HG02884 (cell line): ENCODE measurements around the gene TBC1D22A.

ENCODE experiments used
- ATAC-seq: cut with Tn5 transposase; IDR thresholded peaks from one replicate; pipeline ENCODE4 v1.9.1; 2021; ENCODE audit warnings: mild to moderate bottlenecking, moderate library complexity; ENCODE audit not compliant: unreplicated experiment

Gene TBC1D22A

DNA sequence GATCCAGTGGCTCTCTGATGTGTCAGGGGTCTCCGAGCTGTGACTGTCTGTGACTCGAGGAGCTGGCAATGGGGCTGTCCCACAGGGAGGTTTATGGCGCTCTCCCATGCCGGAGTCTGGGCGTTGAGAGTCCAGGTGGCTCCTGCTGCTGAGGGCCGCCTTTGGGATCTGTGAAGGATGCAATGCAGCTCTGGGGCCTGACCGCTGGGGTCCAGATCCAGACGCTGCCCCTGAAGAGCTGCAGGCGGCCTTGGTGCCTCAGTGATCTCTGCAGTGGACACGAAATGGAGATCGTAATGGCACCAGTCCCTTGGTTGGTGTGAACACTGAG, 155.3 kb downstream of the TBC1D22A start:
- no peak for ATAC-seq

DNA sequence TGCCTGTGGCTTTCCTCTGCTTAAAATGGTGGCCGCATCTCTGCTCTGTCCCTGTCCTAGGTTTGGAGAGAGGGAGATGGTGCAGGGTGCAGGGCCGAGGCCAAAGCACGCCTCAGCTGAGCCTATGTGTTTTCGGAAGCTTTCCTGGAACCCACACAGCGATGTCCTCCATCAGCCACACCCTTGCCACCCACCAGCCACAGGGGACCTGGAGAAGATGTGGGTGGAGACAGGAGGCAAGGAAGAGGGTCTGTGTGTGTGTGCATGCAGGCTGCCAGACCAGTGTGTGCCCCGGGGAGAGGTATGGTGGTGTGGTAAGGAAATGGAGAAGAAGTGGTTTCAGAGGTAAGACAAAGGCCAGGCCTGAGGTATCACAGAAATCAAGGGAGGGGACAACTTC, 155.7 kb downstream of the TBC1D22A start:
- no peak for ATAC-seq

- ATAC-seq, result no peak
Measured at GRCh38 chr22:46922037-46922436, 159.6 kb downstream of the TBC1D22A start.

DNA sequence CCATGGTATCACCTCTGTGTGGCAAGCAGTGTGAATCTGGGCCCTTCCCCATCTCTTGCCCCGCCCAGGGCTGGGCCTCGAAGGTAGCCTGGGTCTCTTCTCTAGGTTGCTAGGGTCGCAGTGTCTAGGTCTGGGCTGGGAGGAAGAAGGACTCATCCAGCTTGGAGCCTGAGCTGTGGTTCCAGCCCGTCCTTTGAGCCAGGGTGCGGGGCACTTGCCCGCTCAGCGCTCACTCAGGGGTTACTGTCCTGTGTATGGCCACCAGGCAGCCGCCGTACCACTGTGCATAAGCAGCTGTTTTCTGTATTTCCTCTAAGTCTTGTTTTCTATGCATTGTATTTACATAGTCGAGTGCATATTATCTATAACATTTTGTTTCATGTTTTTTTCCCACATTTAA, 160.9 kb downstream of the TBC1D22A start:
- no peak for ATAC-seq

DNA sequence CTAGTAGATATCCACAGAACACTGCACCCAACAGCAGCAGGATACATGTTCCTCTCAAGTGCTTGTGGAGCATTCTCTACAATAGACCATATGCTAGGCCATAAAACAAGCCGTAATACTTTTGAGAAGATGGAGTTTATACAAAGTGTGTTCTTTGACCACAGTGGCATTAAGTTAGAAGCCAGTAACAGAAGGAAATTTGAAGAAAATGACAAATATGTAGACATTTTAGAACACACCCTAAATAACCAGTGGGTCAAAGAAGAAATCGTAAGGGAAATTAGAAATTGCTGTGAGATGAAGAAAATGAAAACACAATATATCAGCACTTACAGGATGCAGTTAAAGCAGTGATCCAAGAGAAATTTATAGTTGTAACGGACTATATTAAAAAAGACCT, 163.4 kb downstream of the TBC1D22A start:
- ATAC-seq, result no peak

DNA sequence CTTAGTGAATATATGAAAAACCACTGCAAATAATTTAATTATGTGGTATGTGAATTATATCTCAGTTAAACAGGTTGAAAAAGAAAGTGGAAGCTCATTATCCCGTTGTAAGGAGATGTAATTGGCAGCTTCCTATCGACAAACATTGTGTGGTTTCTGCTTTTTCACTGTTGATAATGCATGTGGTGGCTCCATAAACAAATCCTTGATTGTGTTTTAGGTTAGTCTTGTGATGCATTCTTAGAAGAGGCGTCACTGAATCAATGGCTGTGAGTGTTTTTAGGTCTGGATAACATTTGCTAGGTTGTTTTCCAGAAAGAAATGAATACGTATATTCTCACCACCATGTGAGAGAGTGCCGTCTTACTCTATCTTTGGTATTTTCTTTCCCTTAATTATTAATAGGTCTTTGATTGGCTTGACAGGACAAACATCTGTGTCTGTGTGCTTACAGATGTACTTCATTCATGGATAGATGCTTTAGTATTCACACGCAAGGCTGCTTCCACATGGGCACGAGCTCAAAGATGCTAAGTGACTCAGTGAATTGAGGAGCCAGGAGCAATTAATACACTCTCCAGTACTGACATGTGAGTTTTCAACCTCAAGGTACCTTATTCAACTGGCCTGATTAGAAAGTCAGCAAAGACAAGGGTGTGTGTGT, 166.7 kb downstream of the TBC1D22A start:
- no peak for ATAC-seq

DNA sequence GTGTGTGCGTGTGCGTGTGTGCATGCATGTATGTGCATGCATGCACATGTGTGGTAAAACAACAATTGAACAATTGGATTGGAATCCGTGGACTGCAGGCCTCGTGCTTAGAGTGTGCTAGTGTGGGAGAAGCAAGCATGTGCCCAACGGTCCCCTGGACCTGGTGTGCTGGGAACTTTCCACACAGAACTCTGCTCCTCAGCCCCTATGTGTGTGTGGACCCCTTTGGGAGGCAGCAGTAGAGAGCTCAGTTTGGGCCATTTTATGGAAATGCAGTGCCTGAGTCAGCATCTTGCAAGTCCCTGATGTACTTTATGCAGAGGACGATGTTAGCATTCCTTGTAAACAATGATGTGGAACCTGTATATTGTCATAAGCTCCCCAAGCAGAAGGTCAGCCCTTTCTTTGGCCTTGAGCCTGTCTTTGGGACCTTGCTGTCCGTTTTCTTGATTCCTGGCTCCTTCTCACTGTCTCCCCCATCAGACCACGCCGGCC, 167.3 kb downstream of the TBC1D22A start:
- ATAC-seq, result no peak

DNA sequence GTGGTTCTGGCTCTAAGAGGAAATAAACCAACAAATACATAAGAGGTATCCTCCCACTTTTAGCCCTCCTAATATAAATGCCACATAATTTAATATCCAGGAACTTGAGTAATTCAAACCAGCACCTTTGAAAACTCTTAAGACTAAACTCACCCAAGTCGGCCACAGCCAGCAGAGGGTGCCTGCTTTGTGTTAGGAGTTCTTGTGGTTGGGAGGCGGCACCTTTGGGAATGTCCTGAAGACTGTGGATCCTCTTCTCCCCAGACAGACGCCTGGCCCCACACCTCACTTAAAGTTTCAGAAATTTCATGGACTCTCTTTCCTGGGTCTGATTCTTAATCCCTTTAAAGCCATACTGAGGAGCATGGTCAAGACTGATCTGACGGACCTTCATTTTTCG, 169.0 kb downstream of the TBC1D22A start:
- ATAC-seq, result no peak

GRCh38 chr22:46931881-46932280, 169.4 kb downstream of the TBC1D22A start:
- ATAC-seq, result no peak

DNA sequence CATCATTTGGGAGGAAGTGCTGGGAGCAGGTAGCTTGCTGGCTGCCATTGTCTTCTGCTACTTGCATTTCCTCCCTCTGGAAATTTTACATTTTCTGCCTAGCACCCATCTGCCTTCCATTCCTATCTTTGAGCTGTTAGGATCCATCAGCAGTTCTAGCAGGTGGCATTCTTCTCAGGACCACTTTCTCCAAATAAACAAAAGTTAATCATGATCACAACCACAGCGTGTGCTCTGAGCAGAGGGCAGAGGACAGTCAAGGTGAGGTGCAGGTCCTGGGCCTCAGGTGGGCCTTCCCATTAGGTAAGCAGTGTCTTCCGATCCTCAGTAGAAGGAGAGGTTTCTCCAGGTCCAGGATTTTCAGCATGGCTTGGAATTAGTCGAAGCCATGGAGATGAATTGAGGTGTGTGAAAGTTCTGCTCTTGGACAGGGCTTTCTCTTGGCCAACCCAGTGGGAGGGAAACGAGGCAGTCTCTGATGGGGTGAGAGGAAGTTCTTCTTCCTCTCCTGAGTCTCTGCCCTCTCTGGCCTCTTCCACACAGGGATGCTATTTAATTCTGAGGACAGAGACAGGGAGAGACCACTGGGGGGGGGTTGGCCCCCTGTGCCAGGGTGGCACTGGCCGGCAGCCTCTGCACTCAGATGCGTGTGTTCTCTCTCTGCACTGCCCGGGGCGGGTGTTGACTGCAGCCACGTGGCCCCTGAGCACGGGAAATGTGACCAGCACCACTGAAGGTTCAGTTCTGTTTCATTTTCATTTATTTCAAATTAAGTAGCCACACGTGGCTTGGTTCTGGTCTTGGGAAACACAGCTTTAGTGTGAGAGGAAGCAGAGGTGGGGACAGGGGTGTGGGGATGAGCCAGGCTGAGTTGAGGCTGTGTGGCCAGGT, 170.8 kb downstream of the TBC1D22A start:
- no peak for ATAC-seq

DNA sequence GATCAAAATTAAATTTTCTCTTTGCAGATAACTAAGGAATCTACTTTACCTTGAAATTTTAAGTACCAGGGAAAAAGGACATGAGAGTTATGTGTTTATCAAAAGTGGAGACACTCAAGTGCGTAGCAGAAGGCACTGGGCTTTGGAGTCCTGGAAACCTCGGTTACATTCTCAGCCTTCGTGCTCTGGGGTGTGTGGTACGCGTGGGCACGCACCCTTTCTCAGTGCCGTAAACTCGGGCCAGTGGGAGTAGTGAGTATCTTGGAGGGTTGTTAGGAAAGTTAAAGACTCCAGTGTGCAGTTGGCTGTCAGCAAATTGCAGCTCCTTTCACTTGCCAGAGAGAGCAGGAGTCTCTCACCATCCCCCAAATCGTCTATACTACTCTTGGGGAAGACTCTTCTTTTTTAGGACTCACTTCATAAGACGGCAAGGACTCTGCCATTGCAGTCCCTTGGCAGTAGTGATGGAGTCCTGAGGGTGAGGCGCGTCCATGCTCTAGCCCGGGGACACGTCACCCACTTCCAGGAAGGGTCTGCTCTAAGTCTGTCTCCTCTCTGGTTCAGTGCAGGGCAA, 171.8 kb downstream of the TBC1D22A start:
- no peak for ATAC-seq

GRCh38 chr22:46934746-46935491, 172.5 kb downstream of the TBC1D22A start:
- no peak for ATAC-seq

DNA sequence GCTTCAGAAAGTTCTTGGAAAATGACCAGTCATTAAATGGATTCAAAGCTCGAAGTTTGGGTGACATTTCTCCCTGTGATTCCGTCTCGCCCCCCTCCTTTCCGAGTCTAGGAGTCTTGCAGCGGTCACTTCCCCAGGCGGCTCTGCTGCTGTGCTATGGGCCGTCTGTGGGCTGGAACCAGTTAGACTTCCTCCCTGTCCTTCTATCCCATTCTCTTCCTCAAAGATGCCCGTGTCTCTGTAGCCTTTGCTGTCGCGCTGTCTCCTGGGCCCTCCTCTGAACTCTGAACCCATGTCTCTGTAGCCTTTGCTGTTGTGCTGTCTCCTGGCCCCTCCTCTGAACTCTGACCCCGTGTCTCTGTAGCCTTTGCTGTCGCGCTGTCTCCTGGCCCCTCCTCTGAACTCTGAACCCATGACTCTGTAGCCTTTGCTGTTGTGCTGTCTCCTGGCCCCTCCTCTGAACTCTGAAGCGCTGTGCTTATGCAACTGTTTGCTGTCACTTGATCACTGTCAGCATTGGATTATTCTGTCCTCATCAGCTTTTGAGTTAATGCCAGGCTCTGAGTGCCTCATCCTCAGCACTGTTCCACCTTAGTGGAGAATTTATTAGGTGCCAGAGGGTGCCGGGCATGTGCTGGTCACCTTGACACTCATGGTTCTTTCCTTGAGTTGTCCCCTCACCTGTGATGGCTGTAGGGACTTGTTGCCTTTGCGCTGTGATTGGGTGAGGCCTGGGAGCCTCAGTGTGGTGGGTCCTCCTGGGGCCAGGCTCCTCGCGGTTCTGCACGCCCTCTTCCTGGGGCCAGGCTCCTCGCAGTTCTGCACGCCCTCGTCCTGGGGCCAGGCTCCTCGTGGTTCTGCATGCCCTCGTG, 173.3 kb downstream of the TBC1D22A start:
- no peak for ATAC-seq

DNA sequence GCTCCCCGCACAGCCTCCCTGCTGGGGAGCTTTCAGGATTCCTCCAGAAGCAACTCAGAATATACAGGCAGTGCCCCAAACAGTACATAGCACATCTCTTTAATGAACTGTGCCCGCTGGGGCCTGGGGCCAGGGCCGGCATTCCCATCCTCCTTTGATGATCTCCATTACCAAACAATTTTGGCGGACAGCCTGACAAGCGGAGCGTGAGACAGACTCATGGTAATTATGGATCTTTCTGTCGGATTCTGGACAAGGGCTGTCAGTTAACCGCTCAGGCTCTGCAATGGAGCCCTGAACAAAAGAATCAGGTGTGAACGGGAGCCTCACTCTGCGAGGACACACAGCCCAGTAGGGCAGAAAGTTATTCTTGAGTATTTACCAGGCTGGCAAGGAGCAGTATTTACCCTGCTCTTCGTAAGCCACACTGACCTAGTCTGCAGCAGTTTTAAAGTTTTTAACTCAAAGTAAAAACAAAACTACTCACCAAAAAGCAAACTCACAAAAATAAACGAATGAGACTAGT, 174.0 kb downstream of the TBC1D22A start:
- ATAC-seq, result no peak

DNA sequence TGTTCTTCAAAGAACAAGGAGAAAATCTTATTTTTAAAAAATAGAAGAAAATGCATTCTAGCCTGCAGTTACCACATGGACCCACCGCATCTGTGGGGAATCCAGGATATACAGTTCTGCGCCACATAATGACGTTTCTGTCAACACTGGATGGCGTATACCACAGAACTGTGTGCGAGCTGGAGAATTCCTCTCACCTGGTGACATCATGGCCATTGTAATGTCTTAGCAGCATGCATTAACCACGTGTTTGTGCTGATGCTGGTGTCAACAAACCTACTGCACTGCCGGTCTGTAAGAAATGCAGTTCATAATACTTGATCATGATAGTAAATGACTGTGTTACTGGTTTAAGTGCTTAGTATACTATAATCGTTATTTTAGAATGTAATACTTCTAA, 174.7 kb downstream of the TBC1D22A start:
- ATAC-seq, result no peak

DNA sequence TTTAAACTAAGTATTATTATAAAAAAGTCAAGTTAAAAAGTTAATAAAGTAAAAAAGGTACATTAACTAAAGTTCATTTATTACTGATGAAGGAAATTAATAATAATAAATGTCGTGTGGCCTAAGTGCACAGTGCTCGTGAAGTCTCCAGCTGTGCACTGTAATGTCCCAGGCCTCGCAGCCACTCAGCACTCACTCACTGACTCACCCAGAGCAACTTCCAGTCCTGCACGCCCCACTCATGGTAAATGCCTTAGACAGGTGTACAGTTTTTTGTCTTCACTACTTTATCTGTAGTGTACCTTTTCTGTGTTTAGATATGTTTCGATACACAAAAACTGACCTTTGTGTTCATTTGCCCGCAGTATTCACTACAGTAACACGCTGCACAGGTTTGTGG, 175.5 kb downstream of the TBC1D22A start:
- no peak for ATAC-seq

DNA sequence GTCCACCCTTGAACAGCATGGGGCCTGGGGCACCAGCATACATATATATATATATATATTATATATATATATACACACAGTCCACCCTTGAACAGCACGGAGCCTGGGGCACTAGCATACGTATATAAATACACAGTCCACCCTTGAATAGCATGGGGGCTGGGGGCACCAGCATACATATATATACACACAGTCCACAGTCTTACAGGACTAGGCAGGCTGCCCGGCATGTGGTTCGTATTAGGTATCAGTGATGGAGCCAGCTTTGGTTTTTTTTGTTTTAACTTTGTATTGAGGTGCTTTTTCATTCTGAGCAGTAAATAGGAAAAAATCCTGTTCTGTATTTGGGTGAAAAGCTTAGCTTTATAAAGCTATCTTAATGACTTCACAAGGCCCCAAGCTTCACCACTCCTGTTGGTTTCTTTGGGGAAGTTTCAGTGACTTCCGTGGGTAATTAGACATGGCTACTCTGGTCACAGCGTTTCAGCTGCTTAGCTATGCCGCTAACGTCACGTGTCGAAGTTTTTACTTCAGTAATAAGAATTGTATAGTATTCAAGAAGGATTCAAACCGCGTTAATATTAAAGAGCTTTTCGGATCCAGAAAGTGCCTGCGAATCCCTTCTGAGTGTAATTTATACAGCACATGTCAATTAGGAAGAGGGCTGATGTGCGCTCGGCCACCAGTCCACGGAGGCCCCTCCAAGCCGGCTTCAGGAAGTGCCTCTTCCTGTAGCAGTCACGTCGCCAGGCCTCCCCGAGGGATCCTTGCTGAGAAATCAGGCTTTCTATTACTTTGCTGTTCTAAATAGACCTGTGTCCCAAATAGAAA, 179.7 kb downstream of the TBC1D22A start:
- ATAC-seq, result no peak

DNA sequence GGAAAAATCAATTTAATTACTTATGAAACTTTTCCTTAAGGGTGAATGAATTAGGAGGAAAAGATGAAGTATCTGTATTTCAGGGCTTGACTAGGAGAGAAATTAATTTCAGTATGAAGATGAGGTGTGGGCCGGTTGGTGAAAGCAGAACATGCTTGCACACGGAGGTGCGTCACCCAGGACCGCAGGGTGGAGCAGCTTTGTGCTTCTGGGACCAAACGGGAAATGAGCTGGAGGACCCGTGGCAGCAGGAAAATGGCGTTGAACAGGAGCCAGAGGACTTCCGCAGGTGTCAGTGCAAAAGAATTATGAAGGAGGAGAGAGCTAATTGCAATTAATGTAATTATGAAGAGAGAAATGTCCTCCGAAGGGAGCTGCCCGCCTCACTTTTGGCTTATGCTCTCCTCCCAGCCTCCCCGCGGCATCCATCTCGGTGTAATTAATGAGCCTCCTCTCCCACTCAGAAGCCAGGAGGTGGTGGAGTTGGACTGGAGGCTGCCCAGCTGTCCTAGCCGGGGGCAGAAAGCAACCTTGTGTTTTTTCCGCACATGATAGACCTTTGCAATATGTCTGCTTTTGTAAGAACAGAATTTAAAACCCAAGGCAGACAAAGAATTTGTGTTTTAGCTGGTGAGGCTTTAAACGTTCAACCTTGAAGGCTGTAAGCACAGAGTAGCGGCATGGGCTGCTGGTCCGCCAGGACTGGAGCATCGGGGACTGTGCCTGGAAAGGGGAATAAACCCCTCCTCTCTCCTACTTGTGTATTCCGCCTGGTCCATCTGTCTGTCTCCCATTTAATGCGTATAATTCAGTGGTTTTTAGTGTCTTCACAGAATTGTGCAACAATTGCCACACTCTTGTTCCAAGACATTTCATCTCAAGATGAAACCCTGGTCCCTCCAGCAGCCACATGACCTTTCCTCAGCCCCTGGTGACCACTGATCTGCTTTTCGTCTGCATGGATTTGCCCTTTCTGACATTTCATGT, 180.6 kb downstream of the TBC1D22A start:
- no peak for ATAC-seq
